GM20000 (cell line): ENCODE results near the gene SHC3.

ENCODE experiments used
- DNase-seq: peaks from one replicate; pipeline ENCODE4 v3.0.0; 2012; ENCODE audit warnings: low spot score
- TF ChIP-seq, protein P1 (sequence below): IDR thresholded peaks from 2 replicates; pipeline ENCODE4 v1.5.1; 2012; ENCODE audit warnings: mild to moderate bottlenecking, control low read depth; ENCODE audit errors: extremely low read depth, missing control alignments

SHC3 gene

DNA sequence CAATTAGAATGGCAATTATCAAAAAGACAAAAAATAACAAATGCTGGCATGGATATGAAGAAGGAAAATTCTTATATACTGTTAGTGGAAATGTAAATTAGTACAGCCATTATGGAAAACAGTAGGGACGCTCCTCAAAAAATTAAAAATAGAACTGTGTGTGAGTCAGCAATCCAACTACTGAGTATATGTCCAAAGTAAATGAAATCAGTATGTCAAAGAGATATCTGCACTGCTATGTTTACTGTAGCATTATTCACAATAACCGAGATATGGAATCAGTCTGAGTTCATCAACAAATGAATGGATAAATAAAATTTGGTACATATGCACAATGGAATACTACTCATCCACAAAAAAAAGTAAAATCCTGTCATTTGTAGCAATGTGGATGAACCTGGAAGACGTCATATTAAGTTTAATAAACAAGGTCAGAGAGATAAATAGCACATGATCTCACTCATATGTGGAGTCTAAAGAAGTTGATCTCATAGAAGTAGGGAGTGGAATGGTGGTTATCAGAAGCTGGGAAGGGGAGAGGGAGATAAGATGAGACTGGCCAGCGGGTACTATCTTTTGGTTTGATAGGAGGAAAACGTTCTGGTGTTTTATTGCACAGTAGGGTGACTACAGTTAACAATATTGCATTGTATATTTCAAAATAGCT lies 16.6 kb upstream of the SHC3 start:
- no peak for DNase-seq
- TF ChIP-seq, protein P1, sequence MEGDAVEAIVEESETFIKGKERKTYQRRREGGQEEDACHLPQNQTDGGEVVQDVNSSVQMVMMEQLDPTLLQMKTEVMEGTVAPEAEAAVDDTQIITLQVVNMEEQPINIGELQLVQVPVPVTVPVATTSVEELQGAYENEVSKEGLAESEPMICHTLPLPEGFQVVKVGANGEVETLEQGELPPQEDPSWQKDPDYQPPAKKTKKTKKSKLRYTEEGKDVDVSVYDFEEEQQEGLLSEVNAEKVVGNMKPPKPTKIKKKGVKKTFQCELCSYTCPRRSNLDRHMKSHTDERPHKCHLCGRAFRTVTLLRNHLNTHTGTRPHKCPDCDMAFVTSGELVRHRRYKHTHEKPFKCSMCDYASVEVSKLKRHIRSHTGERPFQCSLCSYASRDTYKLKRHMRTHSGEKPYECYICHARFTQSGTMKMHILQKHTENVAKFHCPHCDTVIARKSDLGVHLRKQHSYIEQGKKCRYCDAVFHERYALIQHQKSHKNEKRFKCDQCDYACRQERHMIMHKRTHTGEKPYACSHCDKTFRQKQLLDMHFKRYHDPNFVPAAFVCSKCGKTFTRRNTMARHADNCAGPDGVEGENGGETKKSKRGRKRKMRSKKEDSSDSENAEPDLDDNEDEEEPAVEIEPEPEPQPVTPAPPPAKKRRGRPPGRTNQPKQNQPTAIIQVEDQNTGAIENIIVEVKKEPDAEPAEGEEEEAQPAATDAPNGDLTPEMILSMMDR = no peak

DNA sequence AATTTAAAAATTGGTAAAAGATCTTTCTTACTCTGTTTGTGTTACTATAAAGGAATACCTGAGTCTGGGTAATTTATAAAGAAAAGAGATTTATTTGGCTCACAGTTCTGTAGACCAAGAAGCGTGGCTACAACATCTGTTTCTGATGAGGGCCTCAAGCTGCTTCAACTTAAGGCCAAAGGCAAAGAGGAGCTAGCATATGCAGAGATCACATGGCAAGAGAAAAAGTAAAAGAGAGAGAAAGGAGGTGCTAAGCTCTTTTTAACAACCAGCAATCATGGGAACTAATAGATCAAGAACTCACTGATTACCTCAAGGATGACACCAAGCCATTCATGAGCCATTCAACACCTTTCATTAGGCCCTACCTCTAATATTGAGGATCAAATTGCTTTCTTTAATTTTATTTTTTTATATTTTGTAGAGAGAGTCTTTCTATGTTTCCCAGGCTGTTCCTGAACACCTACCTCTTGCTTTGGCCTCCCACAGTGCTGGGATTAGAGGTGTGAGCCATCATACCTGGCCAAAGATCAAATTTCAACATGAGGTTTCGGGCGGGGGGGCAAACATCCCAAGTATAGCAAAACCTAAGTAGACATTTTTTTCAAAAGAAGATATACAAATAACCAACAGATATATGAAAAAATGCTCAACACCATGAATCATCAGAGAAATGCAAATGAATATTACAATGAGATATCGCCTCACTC lies 16.0 kb upstream of the SHC3 start:
- DNase-seq = no peak
- TF ChIP-seq, protein P1 = no peak

GRCh38 chr9:89191004-89191403 lies 12.4 kb upstream of the SHC3 start:
- no peak for DNase-seq
- TF ChIP-seq, protein P1 = no peak

- TF ChIP-seq, protein P1 = no peak
Measured at GRCh38 chr9:89189215-89189614, 10.6 kb upstream of the SHC3 start.

DNA sequence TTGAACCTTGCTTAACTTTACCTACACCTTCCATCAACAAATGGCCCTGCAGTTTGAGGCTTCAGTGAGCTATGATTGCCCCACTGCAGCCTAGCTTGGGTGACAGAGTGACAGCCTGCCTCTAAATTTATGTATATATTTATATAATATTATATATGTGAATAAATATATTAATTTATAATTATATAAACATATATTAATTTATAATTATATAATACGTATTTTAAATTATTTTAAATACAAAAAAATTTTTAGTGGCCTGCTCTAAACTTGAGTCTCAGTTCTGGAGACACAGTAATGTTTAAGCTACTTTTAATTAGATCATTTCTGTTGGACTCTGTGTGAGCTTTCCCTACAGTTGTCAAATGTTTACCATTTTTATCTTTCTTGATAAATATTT lies 9.3 kb upstream of the SHC3 start:
- TF ChIP-seq, protein P1 = no peak
- DNase-seq = no peak

More at GRCh38 chr9:89189215-89189614, 10.6 kb upstream of the SHC3 start:
- DNase-seq = no peak

- DNase-seq = no peak
- TF ChIP-seq, protein P1 = no peak
Measured at GRCh38 chr9:89187541-89187940, 8.9 kb upstream of the SHC3 start.

DNA sequence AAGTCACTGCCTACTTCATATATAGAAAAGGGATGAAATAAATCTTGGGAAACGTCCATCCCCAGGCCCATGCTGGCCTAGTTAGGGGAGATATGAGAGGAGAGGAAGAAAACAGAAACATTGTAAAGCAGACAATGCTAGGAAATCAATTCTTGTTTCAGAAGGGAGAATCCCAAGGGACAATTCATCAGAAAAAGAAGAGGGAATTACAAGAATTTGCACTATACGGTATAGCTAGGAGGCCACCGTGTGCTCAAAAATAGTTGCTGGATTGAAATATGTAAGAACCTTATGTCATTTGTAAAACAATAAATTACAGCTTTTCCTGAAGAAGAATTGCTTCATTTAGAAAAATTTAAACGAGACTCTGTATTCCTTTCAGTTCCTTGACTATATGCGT lies 8.3 kb upstream of the SHC3 start:
- no peak for DNase-seq
- TF ChIP-seq, protein P1 = no peak
